SK-N-SH (cell line): ENCODE results near the gene KTN1.

Experiments used
- RFX5 ChIP-seq: IDR thresholded peaks from 2 replicates; pipeline ENCODE4 v1.6.1; 2012; ENCODE audit warnings: mild to moderate bottlenecking, improper control_type of control experiment, low read length
- SMC3 ChIP-seq: IDR thresholded peaks from 2 replicates; pipeline ENCODE4 v1.6.1; 2012; ENCODE audit warnings: low read depth, low read length, improper control_type of control experiment

- TF ChIP-seq RFX5 (no peak), SMC3 (no peak)
These were observed 43.8 kb upstream of the KTN1 start for GRCh38 chr14:55536204-55536708.
